ENCODE results near the gene SLC9A3.
"Not testable (repeated sequence)": the region's sequence is repeated elsewhere in the genome, so short reads cannot be mapped to it uniquely, and the experiment has no call there.

The SLC9A3 gene

GRCh38 chr5:511476-511875 is 12.8 kb downstream of the SLC9A3 start:
- Mint-ChIP-seq H3K4me3 (no peak overlapping the region), H3K27ac (no peak overlapping the region), H3K9me3 (no peaks in the 10 kb centered on the region), H3K27me3 (ENCODE audit: low read depth, poor library complexity) (peaks cover 76% of the 10 kb centered on the region), H3K4me1 (peaks cover 16% of the 10 kb centered on the region), H3K36me3 (ENCODE audit: low read depth) (no peaks in the 10 kb centered on the region)
- DNase-seq: no peak
- no peak for TF ChIP-seq CTCF (IDR thresholded peaks at IDR 0.05)

- Mint-ChIP-seq H3K36me3 (ENCODE audit: low read depth) (no peaks in the 10 kb centered on the region), H3K4me1 (peaks cover 16% of the 10 kb centered on the region), H3K27ac (no peak overlapping the region), H3K27me3 (ENCODE audit: low read depth, poor library complexity) (peaks cover 75% of the 10 kb centered on the region), H3K9me3 (no peaks in the 10 kb centered on the region), H3K4me3 (no peak overlapping the region)
- no peak for DNase-seq
- no peak for TF ChIP-seq CTCF (IDR thresholded peaks at IDR 0.05)
These were observed 13.7 kb downstream of the SLC9A3 start for GRCh38 chr5:510521-510920.

GRCh38 chr5:509611-510185 is 14.6 kb downstream of the SLC9A3 start:
- no peak for TF ChIP-seq CTCF (IDR thresholded peaks at IDR 0.05)
- no peaks in the 10 kb centered on the region for H3K9me3 Mint-ChIP-seq
- no peak overlapping the region for H3K4me3 Mint-ChIP-seq
- no peaks in the 10 kb centered on the region for H3K36me3 Mint-ChIP-seq (ENCODE audit: low read depth)
- DNase-seq: no peak
- peaks cover 71% of the 10 kb centered on the region for H3K27me3 Mint-ChIP-seq (ENCODE audit: low read depth, poor library complexity)
- H3K27ac Mint-ChIP-seq: peak overlapping the region; percentile 66
- H3K4me1 Mint-ChIP-seq: peaks cover 11% of the 10 kb centered on the region

GRCh38 chr5:507986-508575 is 16.2 kb downstream of the SLC9A3 start:
- H3K36me3 Mint-ChIP-seq (ENCODE audit: low read depth); H3K4me3 Mint-ChIP-seq; H3K27ac Mint-ChIP-seq; H3K9me3 Mint-ChIP-seq; H3K4me1 Mint-ChIP-seq; DNase-seq: not testable (repeated sequence)
- H3K27me3 Mint-ChIP-seq (ENCODE audit: low read depth, poor library complexity): peaks cover 74% of the 10 kb centered on the region

- Mint-ChIP-seq H3K27ac (no peak overlapping the region), H3K9me3 (peaks cover 3% of the 10 kb centered on the region), H3K27me3 (ENCODE audit: low read depth, poor library complexity) (peaks cover 76% of the 10 kb centered on the region), H3K4me1 (peaks cover 8% of the 10 kb centered on the region), H3K4me3 (no peak overlapping the region), H3K36me3 (ENCODE audit: low read depth) (no peaks in the 10 kb centered on the region)
- TF ChIP-seq CTCF (IDR thresholded peaks at IDR 0.05): no peak
- no peak for DNase-seq
These were observed 18.2 kb downstream of the SLC9A3 start for GRCh38 chr5:505951-506525.

- Mint-ChIP-seq H3K4me3 (no peak overlapping the region), H3K27ac (no peak overlapping the region), H3K27me3 (ENCODE audit: low read depth, poor library complexity) (peaks cover 73% of the 10 kb centered on the region), H3K9me3 (peaks cover 3% of the 10 kb centered on the region), H3K4me1 (peaks cover 12% of the 10 kb centered on the region), H3K36me3 (ENCODE audit: low read depth) (no peaks in the 10 kb centered on the region)
- TF ChIP-seq CTCF (IDR thresholded peaks at IDR 0.05): no peak
- peak; percentile 10 for DNase-seq
These were observed 19.7 kb downstream of the SLC9A3 start for GRCh38 chr5:504326-505154.

Data from nephron progenitor cell (in vitro differentiated cells).